ENCODE data around the gene GGA3.

GRCh38 chr17:75269844-75270217 lies 8.4 kb upstream of the GGA3 start:
- TF ChIP-seq CTCF (IDR thresholded peaks at IDR 0.05; ENCODE audit: low read length): no peak
- TF ChIP-seq EZH2 (IDR thresholded peaks at IDR 0.05; ENCODE audit: borderline replicate concordance, low read length): no peak

All from OCI-LY1 (cell line).